RWPE1 (cell line): Measurements from ENCODE around the gene ADORA1.

ENCODE experiments used
- CTCF ChIA-PET: fragments of 350-600 bp; sonication (Branson Sonifier 250); formaldehyde crosslinking; extraction: SDS; loops from one replicate; lab custom pipeline; 2021; lab: Yijun Ruan, JAX
- POLR2A ChIA-PET: fragments of 400-600 bp; formaldehyde crosslinking; extraction: SDS; loops from one replicate; lab custom pipeline; 2020; ENCODE audit warnings: antibody characterized with exemption; ENCODE audit not compliant: low non-redundant PET; lab: Yijun Ruan, JAX
- DNase-seq: peaks from one replicate; pipeline ENCODE4 v3.0.0; 2012; ENCODE audit warnings: low spot score
- H3K27ac ChIP-seq: fragments of 450-650 bp; 2 replicates; pipeline ENCODE4 v1.5.1; 2017
- CTCF ChIP-seq: fragments of 450-650 bp; conservative IDR thresholded peaks from 2 replicates; pipeline ENCODE4 v1.5.1; 2017; ENCODE audit warnings: low read depth, mild to moderate bottlenecking

Gene ADORA1

GRCh38 chr1:203088441-203088840 lies 39.1 kb upstream of the ADORA1 start:
- no peak for DNase-seq
- no peak overlapping the region for H3K27ac ChIP-seq
- ChIA-PET CTCF (interaction anchor here (0.7 to 0.9 kb wide), 2 partner anchors 136 to 400 kb away, joined by 3 to 4 read pairs; no protein-coding TSS in a partner anchor), POLR2A (no interaction called here)
- no peak for TF ChIP-seq CTCF

- DNase-seq: peak; percentile 68
- no peak overlapping the region for H3K27ac ChIP-seq
- ChIA-PET CTCF (interaction anchor here (0.6 to 0.7 kb wide), 2 partner anchors 9 to 127 kb away, joined by 3 to 4 read pairs; no protein-coding TSS in a partner anchor), POLR2A (no interaction called here)
- TF ChIP-seq CTCF: no peak
Measured at GRCh38 chr1:203089001-203089650, 38.4 kb upstream of the ADORA1 start.

GRCh38 chr1:203089651-203090045 lies 37.9 kb upstream of the ADORA1 start:
- CTCF ChIA-PET: interaction anchor here (0.6 kb wide), 1 partner anchor 9 kb away, joined by 3 read pairs; no protein-coding TSS in a partner anchor
- no peak overlapping the region for H3K27ac ChIP-seq
- TF ChIP-seq CTCF: no peak
- POLR2A ChIA-PET: no interaction called here
- no peak for DNase-seq

- H3K27ac ChIP-seq: no peak overlapping the region
- ChIA-PET POLR2A (no interaction called here), CTCF (interaction anchor here (0.6 to 0.9 kb wide), 4 partner anchors 10 to 82 kb away, joined by 3 read pairs; partner anchors contain the start of gene ADORA1)
- no peak for DNase-seq
- TF ChIP-seq CTCF: no peak
Measured at GRCh38 chr1:203090421-203091198, 36.9 kb upstream of the ADORA1 start.

GRCh38 chr1:203091199-203091477 lies 36.4 kb upstream of the ADORA1 start:
- POLR2A ChIA-PET: no interaction called here
- CTCF ChIA-PET: interaction anchor here (0.6 to 0.9 kb wide), 5 partner anchors 10 to 81 kb away, joined by 3 to 4 read pairs (median 3); partner anchors contain the start of gene ADORA1
- DNase-seq: no peak
- H3K27ac ChIP-seq: no peak overlapping the region
- no peak for TF ChIP-seq CTCF

- CTCF ChIA-PET: interaction anchor here (0.7 to 0.9 kb wide), 2 partner anchors 11 to 80 kb away, joined by 3 to 4 read pairs; no protein-coding TSS in a partner anchor
- no peak for TF ChIP-seq CTCF
- POLR2A ChIA-PET: no interaction called here
- peak; percentile 51 for DNase-seq
- peak overlapping the region; percentile 51 for H3K27ac ChIP-seq
Measured at GRCh38 chr1:203091761-203092330, 35.7 kb upstream of the ADORA1 start.
